GM19025 (cell line): ENCODE measurements around the gene PITPNC1.
A peak's percentile ranks its signal among the peaks of the same experiment; 100 is the strongest.
"Not testable (repeated sequence)": the region's sequence is repeated elsewhere in the genome, so short reads cannot be mapped to it uniquely, and the experiment has no call there.

ENCODE experiments used
- ATAC-seq: cut with Tn5 transposase; IDR thresholded peaks from one replicate; pipeline ENCODE4 v1.9.1; 2021; ENCODE audit warnings: mild to moderate bottlenecking, low read depth, moderate library complexity; ENCODE audit not compliant: unreplicated experiment

PITPNC1 gene

DNA sequence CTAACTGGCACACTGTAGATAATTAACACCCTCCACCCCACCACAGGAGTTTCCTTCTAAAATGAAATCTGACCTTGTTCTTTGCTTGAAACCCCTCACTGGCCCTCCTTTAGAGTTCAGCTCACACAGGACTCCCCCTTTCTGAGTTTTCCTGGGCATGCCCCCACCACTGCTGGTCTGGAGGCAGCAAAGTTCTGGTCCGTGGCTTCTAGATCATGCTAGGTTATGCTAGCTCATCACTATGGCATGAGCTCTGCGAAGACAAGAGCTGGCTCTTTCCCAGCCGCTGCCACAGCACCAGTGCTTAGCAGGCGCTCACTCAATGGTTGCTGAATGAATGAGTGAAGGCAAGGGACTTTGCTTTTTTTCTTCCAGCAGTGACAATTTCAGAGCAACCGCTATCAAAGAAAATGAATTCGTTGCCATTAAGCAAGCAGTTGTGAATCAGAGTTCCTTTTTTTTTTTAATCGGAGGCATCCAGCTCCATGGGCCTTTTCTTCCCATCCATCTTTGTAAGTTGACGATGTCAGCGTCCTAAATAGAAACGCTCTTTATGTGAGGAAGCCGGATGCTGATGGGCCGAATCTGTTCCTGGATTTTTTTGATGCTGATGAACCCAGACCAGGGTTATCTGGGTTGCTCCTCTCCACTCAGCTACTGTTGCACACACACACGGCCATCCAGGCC lies 259.9 kb downstream of the PITPNC1 start:
- ATAC-seq, result no peak

DNA sequence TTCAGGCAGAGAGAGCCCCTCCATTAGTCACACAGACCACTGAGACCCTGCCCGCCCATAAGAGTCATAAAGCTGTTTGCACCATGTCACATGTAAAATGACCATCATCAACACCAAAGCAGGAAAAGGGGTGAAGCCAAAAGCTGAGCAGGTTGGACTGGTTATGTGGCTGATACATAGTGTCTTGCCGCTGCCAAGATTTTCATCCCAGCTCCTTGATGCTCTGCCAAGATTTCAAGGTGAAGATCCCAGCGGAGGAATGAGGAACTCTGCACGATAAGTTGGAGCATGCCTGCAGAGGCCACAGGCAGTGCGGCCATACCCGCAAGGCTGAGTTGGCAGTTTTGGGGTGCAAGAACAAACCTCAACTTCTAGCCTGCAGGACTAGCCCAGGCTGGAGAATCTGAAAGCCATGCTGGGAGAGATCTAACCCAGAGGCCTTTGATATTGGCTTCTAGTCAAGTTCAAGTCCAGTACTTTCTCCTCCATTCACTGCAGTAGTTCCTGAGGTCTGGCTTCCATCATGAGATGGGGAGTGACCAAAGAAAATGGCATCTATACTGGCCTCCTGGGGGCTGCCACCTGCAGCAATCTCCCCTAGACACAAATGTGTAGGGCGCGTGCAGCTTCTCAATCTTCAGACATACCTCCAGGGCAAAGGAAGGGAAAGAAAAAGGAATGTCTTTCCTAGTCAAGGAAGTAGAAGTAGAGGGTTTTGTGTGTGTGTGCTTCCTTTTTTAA lies 261.0 kb downstream of the PITPNC1 start:
- no peak for ATAC-seq

GRCh38 chr17:67638871-67639270 lies 261.8 kb downstream of the PITPNC1 start:
- ATAC-seq, result no peak

- ATAC-seq, result no peak
Measured at GRCh38 chr17:67639555-67639954, 262.5 kb downstream of the PITPNC1 start.

- no peak for ATAC-seq
Measured at GRCh38 chr17:67639979-67640378, 262.9 kb downstream of the PITPNC1 start.

DNA sequence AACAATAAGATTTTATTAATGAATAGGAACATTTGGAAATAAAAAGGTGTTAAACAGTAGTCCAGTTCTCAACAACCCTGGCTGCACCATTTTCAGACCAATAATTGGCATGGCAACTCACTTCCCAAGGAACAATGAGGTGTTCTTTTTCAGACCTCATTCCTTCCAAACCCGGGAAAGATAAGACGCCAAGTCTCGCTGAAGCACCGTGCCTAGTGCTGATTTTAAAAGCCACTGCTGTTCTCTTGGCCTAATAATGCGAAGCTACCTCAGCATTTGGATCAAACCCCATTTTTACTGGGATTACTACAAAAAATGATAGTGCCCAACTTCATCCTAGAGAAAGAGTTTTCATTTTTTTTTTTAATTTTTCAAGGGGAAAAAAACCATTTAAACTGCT lies 265.4 kb downstream of the PITPNC1 start:
- no peak for ATAC-seq

- no peak for ATAC-seq
Measured at GRCh38 chr17:67644061-67644460, 267.0 kb downstream of the PITPNC1 start.

DNA sequence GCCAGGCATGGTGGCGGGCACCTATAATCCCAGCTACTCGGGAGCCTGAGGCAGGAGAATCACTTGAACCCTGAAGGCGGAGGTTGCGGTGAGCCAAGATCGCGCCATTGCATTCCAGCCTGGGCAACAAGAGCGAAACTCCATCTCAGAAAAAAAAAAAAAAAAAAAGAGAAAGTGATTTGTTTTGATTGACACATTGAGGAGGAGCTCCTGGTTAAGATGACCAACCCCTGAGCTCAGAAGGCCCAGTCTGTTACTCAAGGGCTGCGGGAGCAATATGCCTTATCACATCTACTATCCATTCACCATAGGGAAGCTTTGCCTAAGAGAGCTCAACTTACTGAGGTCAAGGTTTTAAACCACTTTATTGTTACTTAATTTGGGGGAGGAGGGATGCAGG lies 268.1 kb downstream of the PITPNC1 start:
- not testable (repeated sequence) for ATAC-seq

DNA sequence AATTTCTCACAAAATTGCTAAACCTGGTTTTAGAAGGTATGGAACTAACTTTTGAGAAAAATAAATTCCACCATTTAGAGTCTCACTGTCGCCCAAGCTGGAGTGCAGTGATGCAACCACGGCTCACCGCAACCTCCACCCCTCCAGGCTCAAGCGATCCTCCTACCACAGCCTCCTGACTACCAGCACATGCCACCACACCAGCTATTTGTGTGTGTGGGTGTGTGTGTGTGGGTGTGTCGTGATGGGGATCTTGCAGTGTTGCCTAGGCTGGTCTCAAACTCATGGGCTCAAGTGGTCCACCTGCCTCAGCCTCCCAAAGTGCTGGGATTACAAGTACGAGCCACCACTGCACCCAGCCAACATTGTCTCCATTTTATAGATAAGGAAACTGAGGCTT lies 269.4 kb downstream of the PITPNC1 start:
- no peak for ATAC-seq

DNA sequence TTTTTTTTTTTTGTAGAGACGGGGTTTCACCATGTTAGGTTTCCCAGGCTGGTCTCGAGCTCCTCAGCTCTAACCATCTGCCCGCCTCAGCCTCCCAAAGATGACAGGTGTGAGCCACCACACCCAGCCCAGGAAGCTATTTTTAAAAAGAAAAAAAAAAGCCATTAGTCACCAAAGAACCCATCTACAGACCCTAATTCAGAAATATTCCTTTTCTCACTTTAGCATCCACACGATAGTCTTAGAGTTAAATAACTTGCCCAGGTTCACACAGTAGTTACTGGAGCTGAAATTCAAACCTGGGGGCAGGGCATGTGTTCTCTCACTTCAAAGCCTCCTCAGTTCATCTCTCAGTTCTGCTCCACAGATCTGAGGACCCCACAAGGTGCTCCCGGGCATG lies 270.4 kb downstream of the PITPNC1 start:
- no peak for ATAC-seq

- no peak for ATAC-seq
Measured at GRCh38 chr17:67648032-67648905, 271.2 kb downstream of the PITPNC1 start.

DNA sequence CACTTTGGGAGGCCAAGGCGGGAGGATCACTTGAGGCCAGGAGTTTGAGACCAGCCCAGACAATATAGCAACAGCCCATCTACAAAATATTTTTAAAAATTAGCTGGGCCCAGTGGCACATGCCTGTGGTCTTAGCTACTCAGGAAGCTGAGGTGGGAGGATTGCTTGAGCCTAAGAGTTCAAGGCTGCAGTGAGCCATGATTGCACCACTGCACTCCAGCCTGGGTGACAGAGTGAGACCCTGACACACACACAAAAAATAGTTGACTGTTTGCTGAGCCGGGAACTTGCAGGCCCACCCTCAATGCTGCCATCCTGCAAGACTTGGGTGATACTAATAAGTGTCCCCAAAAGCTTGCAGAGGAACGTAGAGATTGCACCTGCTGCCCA lies 271.8 kb downstream of the PITPNC1 start:
- not testable (repeated sequence) for ATAC-seq

DNA sequence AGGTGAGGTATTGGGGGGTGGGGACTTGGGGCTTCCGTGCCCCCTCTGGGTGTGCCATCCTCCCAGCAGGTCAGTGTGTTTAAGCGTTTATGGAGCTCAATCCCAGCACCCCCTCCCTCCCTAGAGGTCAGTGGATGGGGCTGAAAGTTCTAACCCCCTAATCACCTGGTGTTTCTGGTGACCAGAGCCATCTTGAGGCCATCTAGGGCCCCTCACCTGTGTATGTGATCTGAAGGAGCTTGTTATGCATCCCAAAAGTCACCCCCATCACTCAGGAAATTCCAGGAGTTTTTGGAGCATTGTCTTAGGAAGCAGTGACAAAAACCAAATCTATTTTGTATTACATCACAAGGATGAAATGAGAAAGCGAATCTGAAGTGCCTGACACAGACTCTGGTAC lies 272.8 kb downstream of the PITPNC1 start:
- no peak for ATAC-seq

DNA sequence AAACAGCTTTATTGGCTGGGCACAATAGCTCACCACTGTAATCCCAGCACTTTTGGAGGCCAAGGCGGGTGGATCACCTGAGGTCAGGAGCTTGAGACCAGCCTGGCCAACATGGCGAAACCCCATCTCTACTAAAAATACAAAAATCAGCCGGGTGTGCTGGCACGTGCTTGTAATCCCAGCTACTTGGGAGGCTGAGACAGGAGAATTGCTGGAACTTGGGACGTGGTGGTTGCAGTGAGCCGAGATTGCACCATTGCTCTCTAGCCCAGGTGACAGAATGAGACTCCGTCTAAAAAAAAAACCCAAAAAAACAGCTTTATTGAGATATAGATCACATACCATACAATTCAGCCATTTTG lies 274.1 kb downstream of the PITPNC1 start:
- ATAC-seq, result not testable (repeated sequence)

DNA sequence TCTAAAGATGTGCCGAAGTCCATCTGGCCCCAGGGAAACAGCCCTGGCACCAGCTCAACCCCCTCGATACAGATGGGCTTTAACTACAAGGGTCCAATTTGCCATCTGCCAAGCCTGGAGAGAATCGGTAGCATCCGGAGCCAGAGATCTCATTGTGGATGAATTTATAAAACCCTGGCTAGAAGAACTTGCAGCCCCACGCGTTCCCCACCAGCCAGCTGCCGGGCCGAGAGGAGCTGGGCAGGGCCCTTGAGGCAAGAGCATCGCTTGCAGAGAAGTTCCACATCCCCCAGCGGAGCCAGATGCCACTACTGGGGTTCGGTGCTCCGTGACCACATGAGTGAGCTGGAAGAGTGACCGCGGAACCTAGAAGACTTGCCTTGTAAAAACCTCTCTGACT lies 275.4 kb downstream of the PITPNC1 start:
- no peak for ATAC-seq

GRCh38 chr17:67655478-67656148 lies 278.5 kb downstream of the PITPNC1 start:
- ATAC-seq, result no peak

DNA sequence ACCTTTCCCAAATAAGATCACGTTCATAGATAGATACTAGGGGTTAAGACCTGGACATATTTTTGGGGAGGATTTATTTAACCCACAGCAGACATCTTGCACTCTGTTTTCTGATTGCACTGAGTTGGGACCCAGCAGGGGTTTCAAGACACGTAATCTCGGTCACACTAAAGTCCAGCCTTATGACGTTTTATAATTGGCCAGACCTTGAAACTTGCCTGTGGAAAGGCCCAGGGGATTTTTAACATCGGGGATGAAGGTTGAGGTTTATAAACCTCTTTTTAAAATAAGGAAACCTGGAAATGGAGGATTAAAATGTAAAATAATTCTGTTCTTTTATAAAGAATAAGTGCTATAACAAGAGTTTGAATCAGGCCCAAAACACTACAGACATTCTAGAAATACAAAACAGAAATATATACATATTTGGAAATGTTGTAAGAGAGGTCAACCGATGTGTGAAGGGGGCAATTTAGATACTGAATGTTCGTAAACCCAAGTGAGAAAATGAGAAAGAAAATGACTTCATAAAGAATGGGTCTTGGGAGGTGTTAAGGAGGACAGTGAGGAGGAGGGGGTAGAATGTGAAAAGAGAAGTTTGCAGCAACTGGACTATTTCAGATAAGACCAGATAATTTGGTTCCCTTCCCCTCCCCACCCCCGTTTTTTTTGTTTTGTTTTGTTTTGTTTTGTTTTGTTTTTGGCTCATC lies 279.6 kb downstream of the PITPNC1 start:
- ATAC-seq, result peak; percentile 51

DNA sequence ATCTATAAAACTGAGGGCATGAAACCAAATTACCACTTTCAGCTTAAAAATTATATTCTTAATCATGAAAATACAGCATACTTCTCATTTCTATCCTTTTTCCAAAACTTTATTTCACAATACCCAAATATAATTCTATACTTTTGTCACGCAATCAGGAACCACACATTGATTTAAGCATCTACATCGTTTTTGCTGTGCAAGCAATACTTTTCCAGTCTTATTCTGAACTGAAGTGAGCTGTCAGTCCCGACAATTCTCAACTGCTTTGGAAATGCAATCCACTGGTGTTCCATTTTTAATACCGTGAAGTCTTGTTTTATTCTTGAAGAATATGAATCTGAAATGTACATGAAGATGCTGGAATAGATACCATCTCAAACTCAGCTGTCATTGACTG lies 280.5 kb downstream of the PITPNC1 start:
- no peak for ATAC-seq

- no peak for ATAC-seq
Measured at GRCh38 chr17:67658265-67658664, 281.2 kb downstream of the PITPNC1 start.

GRCh38 chr17:67659028-67659427 lies 281.9 kb downstream of the PITPNC1 start:
- ATAC-seq, result no peak
